HCT116 (cell line): ENCODE measurements around the gene BANF1.
"Not testable (repeated sequence)": the region's sequence is repeated elsewhere in the genome, so short reads cannot be mapped to it uniquely, and the experiment has no call there.

Experiments used
- CTCF ChIP-seq, 3 experiments: fragments of 200-600 bp in 1 of 3; sonication (generic) in 1 of 3; IDR thresholded peaks in 2 of 3; conservative IDR thresholded peaks in 1 of 3; 2 replicates each; pipeline ENCODE4 v1.5.1; 2012 to 2017; ENCODE audit warnings: low read depth in 2 of 3, low read length in 2 of 3, antibody characterized with exemption in 1 of 3, borderline replicate concordance in 1 of 3, control low read depth in 1 of 3, mild to moderate bottlenecking in 1 of 3, mixed read lengths in 1 of 3, mixed run types in 1 of 3, moderate library complexity in 1 of 3; ENCODE audit not compliant: insufficient read depth in 1 of 3
- EZH2 ChIP-seq: fragments of 200-600 bp; sonication (generic); IDR thresholded peaks from 2 replicates; pipeline ENCODE4 v1.6.1; 2017; ENCODE audit warnings: antibody characterized with exemption, mixed run types
- FOSL1 ChIP-seq: IDR thresholded peaks from 2 replicates; pipeline ENCODE4 v1.6.1; 2012; ENCODE audit warnings: low read depth
- JUND ChIP-seq: IDR thresholded peaks from 2 replicates; pipeline ENCODE4 v1.6.1; 2012
- POLR2A ChIP-seq: IDR thresholded peaks from 2 replicates; pipeline ENCODE4 v1.7.0; 2011; ENCODE audit warnings: borderline replicate concordance; ENCODE audit not compliant: insufficient read depth, insufficient read length; ENCODE audit errors: extremely low read depth
- POLR2AphosphoS5 ChIP-seq: IDR thresholded peaks from 2 replicates; pipeline ENCODE4 v1.6.1; 2011; ENCODE audit warnings: mild to moderate bottlenecking, low read depth, low read length, moderate library complexity
- RAD21 ChIP-seq: IDR thresholded peaks from 2 replicates; pipeline ENCODE4 v1.6.1; 2012; ENCODE audit warnings: low read depth, mild to moderate bottlenecking
- REST ChIP-seq: IDR thresholded peaks from 2 replicates; pipeline ENCODE4 v1.6.1; 2012; ENCODE audit warnings: low read depth
- YY1 ChIP-seq: IDR thresholded peaks from 2 replicates; pipeline ENCODE4 v1.6.1; 2011; ENCODE audit warnings: low read length, low read depth, moderate library complexity, mild to moderate bottlenecking; ENCODE audit not compliant: insufficient replicate concordance; ENCODE audit errors: extremely low read depth

GRCh38 chr11:66010036-66010435 is 7.7 kb downstream of the BANF1 start:
- not testable (repeated sequence) for TF ChIP-seq FOSL1; CTCF (IDR thresholded peaks at IDR 0.05 in 2 of 3, conservative IDR thresholded peaks at IDR 0.05 in 1 of 3; ENCODE audit: borderline replicate concordance in 1 of 3, insufficient read depth in 1 of 3, low read depth in 2 of 3, low read length in 2 of 3); POLR2AphosphoS5; RAD21; POLR2A; JUND; EZH2; REST; YY1
